Prostate gland (tissue), 2 donors: Measurements from ENCODE around the gene SOX18.

Experiments
- CTCF ChIP-seq, 4 experiments: fragments of 200-600 bp in 2 of 4; fragments of 450-650 bp in 2 of 4; sonication (generic) in 2 of 4; IDR thresholded peaks; 1 replicate in 3 of 4; 2 replicates in 1 of 4; pipeline ENCODE4 v1.5.1; 2016 to 2019; ENCODE audit warnings: antibody characterized with exemption in 4 of 4, mild to moderate bottlenecking in 2 of 4, moderate library complexity in 2 of 4
- POLR2AphosphoS5 ChIP-seq: sonication (generic); formaldehyde crosslinking; IDR thresholded peaks from one replicate; pipeline ENCODE4 v1.6.1; 2017; ENCODE audit warnings: antibody characterized with exemption

GRCh38 chr20:64056639-64056888 lies 7.1 kb upstream of the SOX18 start:
- TF ChIP-seq CTCF (IDR thresholded peaks at IDR 0.05) (no peak), POLR2AphosphoS5 (no peak)
